Stromal cell of bone marrow (primary cell): ENCODE data around the gene RPP30.
A peak's percentile ranks its signal among the peaks of the same experiment; 100 is the strongest.
"Not testable (repeated sequence)": the region's sequence is repeated elsewhere in the genome, so short reads cannot be mapped to it uniquely, and the experiment has no call there.

ENCODE experiments used
- DNase-seq: peaks from one replicate; pipeline ENCODE4 v3.0.0-alpha.2; 2012; ENCODE audit warnings: low read depth

RPP30 gene

DNA sequence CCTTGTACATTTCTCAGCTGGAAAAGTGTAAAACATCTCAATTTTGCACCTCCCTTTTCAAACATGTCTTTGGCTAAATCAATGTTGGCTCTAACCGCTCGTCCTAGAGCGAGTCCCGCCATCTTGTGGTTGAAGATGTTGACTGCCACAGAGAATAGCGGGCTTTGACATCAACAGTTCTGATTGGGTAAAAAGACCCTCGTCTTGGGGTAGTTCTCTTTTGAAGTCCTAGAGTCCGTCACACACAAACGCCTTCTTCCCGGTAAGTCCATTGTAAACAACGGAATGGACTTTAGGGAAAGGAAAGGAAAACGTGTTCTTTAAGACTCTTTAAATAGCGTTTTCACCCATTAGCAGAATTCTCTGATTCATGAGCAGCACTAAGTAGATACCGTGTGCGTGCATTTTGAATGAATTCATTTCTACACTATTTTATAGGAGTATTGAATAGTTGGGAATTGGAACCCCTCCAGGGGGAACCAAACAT is 452 bp upstream of the RPP30 start:
- peak; percentile 65 for DNase-seq

GRCh38 chr10:90872648-90873020 is 860 bp downstream of the RPP30 start:
- DNase-seq = no peak

DNA sequence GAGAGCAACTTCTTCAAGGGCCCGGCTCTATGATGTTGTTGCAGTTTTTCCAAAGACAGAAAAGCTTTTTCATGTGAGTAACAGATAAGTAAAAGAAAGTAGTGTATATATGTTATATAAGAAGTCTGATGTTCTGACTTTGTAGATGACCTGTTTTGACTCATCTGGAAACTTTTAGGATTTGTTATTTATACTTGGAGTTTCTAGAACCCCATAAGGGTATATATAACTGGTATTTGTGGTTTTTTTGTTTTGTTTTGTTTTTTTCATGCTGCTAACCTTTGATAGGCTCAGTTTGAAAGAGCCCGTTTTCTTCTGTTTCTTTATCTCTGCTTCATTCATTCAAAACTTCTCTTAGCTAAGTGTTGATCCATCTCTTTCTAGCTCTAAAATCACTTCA is 7.3 kb downstream of the RPP30 start:
- no peak for DNase-seq

GRCh38 chr10:90880059-90880719 is 8.4 kb downstream of the RPP30 start:
- DNase-seq = not testable (repeated sequence)

- peak; percentile 76 for DNase-seq
Measured at GRCh38 chr10:90884431-90884830, 12.7 kb downstream of the RPP30 start.

DNA sequence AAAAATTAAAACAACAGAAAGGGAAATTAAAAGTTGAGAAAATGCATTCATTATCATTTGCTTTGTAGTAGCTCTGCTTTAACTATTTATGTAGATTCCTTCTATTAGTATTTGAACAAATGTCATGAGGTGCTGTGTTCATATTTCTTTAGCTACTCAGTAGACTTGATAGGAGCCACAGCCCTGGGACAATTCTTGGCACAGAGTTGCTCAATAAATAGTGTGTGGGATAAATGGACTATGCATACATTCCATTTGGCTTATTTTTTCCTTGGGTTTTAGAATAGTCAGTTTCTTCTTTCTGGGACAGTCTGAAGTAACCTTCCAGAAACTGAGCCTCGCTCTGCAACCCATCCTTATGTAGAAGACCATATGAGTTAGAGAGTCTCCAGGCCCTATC is 13.4 kb downstream of the RPP30 start:
- peak; percentile 69 for DNase-seq

DNA sequence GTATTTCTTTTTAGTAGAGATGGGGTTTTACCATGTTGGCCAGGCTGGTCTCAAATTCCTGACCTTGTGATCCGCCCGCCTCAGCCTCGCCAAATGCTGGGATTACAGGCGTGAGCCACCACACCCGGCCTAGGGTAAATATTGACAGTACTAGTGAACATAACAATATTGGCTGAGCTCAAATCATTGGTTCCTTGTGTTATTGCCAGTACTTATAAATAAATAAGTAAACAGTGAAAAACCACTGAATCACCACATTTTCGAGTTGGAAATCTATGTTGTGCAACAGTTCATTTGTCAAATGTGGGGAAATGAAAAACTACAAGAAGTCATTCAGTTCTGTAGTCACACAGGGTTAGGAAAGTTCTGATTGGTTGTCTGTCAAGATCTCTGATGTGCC is 15.8 kb downstream of the RPP30 start:
- DNase-seq = no peak

GRCh38 chr10:90888387-90888786 is 16.6 kb downstream of the RPP30 start:
- DNase-seq = no peak

- no peak for DNase-seq
Measured at GRCh38 chr10:90889636-90890035, 17.9 kb downstream of the RPP30 start.

DNA sequence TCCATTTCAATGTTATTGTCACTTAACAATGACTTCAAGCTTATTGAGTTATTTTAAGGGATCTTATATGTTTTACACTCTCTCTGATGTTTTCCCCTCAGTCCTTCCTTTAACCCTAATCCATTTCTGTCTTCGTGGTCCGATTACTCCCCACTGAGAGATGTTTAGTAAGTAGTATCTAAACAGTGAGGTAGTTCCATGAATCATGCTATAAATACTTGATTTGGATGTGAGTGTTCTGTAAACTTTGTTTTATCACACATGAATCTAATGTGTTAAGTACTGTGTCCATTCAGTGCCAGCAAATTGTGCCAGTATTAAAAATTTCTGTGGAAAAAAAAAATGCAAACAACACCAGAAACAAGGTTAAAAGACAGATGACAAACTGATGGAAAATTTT is 18.6 kb downstream of the RPP30 start:
- DNase-seq = no peak

DNA sequence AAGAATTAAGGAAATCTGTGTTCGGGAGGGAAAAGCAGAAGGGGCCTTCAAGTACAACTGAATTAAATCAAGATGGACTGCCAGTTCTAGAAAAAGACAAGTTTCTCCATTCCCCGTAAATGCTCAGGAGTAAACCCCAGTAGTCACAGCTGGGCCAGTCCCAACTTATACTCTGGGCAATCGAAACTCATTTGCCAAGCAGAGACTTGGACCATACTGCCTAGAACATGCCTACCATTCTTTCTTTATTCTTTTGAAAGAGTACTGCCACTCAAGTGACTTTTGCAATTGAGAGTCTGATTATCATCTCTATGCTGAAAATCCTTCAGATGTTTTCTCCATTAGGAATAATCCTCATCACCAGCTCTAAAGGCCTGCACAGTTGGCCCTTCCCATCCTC is 21.4 kb downstream of the RPP30 start:
- no peak for DNase-seq

- DNase-seq = not testable (repeated sequence)
Measured at GRCh38 chr10:90896916-90897315, 25.1 kb downstream of the RPP30 start.

- DNase-seq = no peak
Measured at GRCh38 chr10:90905925-90906324, 34.2 kb downstream of the RPP30 start.

DNA sequence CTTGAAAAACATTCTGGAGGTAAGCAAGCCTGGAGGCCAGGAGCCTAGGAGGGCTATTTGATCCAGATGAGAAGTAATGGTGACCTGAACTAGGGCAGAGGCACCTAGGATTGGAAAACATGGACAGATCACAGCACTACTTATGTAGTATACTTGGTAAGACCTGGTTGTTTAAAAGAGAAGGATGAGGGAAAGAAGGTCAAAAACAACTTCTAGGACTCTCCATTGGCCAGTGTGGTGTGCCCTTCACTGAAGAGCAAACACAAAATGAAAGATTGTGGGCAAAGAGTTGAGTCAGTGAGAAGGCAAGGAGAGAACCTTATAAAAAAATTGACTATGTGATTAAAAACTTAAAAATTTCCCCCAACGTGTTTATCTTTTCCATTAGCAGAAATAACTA is 34.8 kb downstream of the RPP30 start:
- DNase-seq = no peak

DNA sequence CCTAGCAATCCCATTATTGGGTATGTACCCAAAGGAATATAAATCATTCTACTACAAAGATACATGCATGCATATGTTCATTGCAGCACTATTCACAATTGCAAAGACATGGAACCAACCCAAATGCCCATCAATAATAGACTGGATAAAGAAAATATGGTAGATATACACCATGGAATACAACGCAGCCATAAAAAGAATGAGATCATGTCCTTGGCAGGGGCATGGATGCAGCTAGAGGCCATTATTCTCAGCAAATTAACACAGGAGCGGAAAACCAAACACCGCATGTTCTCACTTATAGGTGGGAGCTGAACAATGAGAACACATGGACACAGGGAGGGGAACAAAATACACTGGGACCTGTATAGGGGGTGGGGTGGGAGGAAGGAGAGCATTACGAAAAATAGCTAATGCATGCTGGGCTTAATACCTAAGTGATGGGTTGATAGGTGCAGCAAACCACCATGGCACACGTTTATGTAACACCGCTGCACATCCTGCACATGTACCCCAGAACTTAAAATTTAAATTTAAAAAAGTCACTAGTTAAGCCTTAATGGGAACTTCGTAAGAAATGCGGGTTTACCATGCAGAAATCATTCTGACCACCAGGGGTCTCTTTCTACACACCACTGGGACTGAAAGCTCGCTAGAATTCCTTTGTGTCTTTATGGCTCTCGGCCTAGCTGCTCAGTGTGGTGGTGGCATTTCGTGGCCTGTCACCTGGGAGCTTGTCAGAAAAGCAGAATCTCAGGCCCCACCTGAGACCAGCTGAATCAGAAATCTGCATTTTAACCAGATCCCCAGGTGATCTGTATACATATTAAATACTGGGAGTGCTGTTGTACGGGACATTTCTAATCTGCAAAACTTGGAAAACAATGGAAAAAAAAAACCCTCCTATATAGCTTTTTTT is 39.6 kb downstream of the RPP30 start:
- peak; percentile 58 for DNase-seq

DNA sequence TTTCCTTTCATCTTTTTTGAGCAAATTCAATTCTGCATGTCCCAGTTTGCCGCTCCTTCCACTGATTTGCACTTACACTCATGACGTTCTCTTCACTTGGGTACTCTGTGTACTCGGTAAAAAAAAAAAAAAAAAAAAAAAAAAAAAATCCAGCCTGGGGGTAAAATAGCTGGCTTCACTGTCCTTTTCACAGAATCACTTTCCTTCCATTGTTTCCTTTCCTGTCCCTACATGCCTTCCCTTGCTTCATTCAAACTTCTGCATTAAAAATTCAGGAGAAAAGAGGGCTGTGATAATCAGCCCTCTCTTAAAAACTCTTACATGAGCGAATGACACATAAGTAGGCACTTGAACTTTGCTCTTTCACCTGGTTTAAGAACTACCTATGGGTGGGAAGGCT is 40.4 kb downstream of the RPP30 start:
- DNase-seq = no peak

DNA sequence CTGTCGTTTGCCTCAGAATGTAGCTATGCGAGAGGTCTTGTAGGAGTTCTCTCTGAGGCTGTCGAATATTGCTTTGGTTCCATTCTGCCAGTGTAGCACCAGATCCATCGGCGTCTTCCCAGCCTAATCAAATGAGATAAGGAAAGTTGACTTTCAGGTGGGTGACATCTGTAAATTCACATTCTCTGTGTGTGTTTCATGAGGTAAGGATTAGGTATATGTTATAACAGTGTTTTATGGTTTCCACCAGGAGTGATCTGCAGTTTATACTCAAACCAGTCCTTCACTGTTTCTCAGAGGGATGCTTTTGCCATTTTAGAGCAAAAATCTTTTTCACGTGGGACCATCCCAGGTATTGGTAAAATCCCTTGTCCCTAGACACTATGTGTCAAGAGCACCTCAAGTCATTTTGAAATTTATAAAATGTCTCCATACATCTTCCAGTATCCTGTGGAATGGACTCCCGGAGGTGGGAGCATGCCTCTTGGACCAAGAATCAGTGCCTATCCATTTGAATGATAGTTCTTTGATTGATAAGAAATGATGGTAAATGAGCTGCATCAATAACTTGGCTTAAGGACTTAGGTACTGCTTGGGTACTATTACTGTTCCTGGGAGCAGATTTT is 41.2 kb downstream of the RPP30 start:
- no peak for DNase-seq

DNA sequence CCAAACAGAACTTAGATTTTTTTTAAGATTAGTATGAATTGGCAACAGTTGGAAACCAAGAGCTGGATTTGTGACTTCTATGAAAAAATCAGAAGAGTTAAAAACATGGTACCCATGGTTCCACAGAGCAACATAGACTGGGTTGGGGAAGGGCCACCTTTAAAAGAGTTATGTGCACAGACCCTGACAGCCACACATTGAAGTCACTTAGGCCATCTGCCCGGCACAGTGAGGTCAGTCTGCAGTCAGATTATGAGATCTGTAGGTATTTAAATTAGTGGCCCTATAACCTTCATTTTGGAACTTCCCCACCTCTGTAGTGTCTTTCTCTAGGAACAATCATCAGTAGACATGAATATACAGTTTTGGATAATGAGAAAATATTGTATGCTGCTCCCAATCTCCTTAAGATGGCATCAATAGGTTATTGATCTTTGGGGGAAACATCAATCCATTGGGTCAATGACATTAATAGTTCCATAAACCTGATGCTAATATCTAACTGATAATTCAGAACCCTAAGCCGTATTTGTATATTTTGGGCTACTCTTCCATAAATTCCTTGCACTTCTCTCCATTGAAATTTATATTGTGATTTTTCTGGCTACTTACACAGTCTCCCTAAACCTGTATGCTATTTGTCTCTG is 42.1 kb downstream of the RPP30 start:
- no peak for DNase-seq

DNA sequence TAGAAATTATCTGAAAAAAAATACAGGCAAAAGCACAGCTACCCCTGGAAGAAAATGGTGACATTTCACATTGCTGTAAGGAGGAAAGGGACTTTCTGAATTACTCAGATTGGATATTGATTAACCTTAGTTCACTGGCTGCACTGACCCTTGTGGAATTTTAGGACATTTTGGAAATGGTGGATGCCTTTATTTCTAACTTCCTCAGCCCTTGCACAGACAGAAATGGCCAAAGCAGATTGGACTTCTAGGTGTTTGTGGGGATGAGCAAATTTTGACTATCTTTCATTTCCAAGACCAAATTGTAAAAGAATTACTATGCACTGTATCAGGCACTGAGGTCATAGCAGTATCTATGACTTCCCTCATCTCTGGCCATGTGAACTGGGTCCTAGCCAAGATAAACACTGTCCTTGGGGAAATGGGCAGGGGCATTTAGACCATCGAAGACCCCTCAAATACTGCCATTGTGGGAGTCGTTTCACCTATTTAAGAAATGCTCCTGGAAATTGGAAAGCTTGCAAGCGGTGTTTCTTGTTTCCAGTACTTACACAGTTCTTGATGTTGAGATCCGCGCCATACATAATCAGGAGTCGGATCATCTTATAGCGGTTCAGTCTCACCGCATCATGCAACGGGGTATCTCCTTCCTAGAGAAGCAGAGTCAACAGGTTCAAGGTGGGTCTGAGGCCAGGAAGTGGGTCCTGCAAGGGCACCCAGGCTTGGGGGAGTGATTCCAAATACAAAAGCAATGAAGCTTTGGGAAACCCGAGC is 43.4 kb downstream of the RPP30 start:
- no peak for DNase-seq

- no peak for DNase-seq
Measured at GRCh38 chr10:90915766-90916075, 43.9 kb downstream of the RPP30 start.

DNA sequence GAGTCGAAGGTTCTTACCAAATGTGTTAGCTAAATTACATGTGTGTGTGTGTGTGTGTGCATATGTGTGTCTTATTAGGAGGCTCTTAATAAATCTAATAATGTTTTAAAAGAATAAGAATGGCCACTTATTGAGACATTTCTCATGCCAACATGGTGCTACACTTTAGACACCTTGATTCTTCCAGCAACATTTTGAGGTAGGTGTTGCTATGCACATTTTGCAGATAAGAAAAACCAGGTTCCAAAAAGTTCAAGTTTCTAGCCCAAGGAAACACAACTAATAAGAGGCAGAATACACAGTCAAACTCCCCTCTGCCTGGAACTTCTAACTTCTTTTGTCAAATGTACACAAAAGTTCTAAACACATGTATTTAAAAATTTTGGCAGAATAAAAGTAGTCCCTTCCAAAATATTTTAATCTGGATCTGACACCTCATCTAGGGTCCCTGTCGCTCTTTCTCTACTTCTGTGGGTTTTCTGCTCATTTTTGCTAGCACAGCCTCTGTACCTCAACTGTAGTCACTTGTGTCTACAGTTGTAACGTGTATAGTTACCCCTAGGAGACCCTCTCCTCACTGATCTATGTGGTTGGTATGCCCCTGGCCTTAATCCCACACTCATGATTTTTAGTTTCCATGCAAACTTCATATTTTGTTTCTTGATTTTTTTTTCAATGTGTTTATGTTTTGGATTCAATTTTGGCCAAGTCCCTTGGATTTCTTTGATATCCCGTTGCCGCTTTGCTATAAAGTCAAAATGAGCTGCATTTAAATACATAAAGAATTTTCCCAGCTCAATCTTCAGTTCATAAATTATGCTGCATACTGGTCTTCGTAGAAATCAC is 44.8 kb downstream of the RPP30 start:
- DNase-seq = no peak
